Vagina (tissue), 2 donors: Measurements from ENCODE around the gene ASTN1. TPM values are rescaled to one million over a fixed set of nuclear protein-coding genes. Genes with fewer than 3 reads are reported as not detected.

Source experiments
- DNase-seq, 2 donors: peaks; one replicate each; pipeline ENCODE4 v3.0.0-alpha.2; 2017; ENCODE audit errors: extremely low spot score in 2 of 2
- H3K27ac ChIP-seq: fragments of 200-600 bp; sonication (generic); one replicate; pipeline ENCODE4 v1.5.1; 2019
- H3K27me3 ChIP-seq: fragments of 200-600 bp; sonication (generic); one replicate; pipeline ENCODE4 v1.5.1; 2019
- H3K36me3 ChIP-seq, 2 donors: fragments of 200-600 bp; sonication (generic); one replicate each; pipeline ENCODE4 v1.5.1; 2017 to 2019
- H3K4me1 ChIP-seq: fragments of 200-600 bp; sonication (generic); one replicate; pipeline ENCODE4 v1.5.1; 2019
- H3K4me3 ChIP-seq, 2 donors: fragments of 200-600 bp; sonication (generic); 1 replicate in 1 of 2; 2 replicates in 1 of 2; pipeline ENCODE4 v1.5.1; 2016 to 2019
- H3K9me3 ChIP-seq: fragments of 200-600 bp; sonication (generic); one replicate; pipeline ENCODE4 v1.5.1; 2019
- POLR2A ChIP-seq, 2 donors: fragments of 450-650 bp; IDR thresholded peaks; one replicate each; pipeline ENCODE4 v1.6.1; 2017; ENCODE audit warnings: antibody characterized with exemption in 2 of 2, mild to moderate bottlenecking in 2 of 2, moderate library complexity in 2 of 2
- POLR2AphosphoS5 ChIP-seq, 2 donors: sonication (generic); formaldehyde crosslinking; IDR thresholded peaks; one replicate each; pipeline ENCODE4 v1.9.0; 2017; ENCODE audit warnings: antibody characterized with exemption in 2 of 2, mild to moderate bottlenecking in 2 of 2, low read depth in 1 of 2; ENCODE audit not compliant: insufficient read depth in 1 of 2
- intact Hi-C: fragments of 100-400 bp; cut with DNase I; formaldehyde crosslinking; loops from one replicate; pipeline ENCODE4 v1.15.1; 2023
- total RNA-seq: library from RNA; depleted of rRNA; stranded (reverse); fragments of >200 nt; gene quantifications from one replicate; pipeline ENCODE4 v1.2.3, GENCODE V29; 2016
- TF ChIP-seq, protein P1 (sequence below), 3 experiments: fragments of 450-650 bp in 2 of 3; fragments of 200-600 bp in 1 of 3; sonication (generic) in 1 of 3; IDR thresholded peaks; one replicate each; pipeline ENCODE4 v1.5.1; 2017 to 2019; ENCODE audit warnings: antibody characterized with exemption in 3 of 3, mild to moderate bottlenecking in 2 of 3, moderate library complexity in 2 of 3

Gene ASTN1
- total RNA-seq, 1 donor from 2014 or later: 4.2 TPM

GRCh38 chr1:176854758-176855745 is 309.5 kb downstream of the ASTN1 start:
- no peak for TF ChIP-seq POLR2AphosphoS5 (IDR thresholded peaks at IDR 0.05; ENCODE audit: insufficient read depth in 1 of 2, low read depth in 1 of 2)
- TF ChIP-seq, protein P1, sequence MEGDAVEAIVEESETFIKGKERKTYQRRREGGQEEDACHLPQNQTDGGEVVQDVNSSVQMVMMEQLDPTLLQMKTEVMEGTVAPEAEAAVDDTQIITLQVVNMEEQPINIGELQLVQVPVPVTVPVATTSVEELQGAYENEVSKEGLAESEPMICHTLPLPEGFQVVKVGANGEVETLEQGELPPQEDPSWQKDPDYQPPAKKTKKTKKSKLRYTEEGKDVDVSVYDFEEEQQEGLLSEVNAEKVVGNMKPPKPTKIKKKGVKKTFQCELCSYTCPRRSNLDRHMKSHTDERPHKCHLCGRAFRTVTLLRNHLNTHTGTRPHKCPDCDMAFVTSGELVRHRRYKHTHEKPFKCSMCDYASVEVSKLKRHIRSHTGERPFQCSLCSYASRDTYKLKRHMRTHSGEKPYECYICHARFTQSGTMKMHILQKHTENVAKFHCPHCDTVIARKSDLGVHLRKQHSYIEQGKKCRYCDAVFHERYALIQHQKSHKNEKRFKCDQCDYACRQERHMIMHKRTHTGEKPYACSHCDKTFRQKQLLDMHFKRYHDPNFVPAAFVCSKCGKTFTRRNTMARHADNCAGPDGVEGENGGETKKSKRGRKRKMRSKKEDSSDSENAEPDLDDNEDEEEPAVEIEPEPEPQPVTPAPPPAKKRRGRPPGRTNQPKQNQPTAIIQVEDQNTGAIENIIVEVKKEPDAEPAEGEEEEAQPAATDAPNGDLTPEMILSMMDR (IDR thresholded peaks at IDR 0.05): no peak
- H3K27ac ChIP-seq: no peak overlapping the region
- intact Hi-C loops: no loop called here
- H3K4me1 ChIP-seq: no peaks in the 10 kb centered on the region
- H3K4me3 ChIP-seq: no peak overlapping the region
- no peaks in the 10 kb centered on the region for H3K9me3 ChIP-seq
- no peak for DNase-seq
- no peaks in the 10 kb centered on the region for H3K27me3 ChIP-seq
- H3K36me3 ChIP-seq: no peaks in the 10 kb centered on the region

- Histone ChIP-seq H3K27me3 (no peaks in the 10 kb centered on the region), H3K36me3 (no peaks in the 10 kb centered on the region), H3K4me3 (no peak overlapping the region), H3K27ac (no peak overlapping the region), H3K9me3 (no peaks in the 10 kb centered on the region), H3K4me1 (no peaks in the 10 kb centered on the region)
- TF ChIP-seq, protein P1 (IDR thresholded peaks at IDR 0.05): no peak
- no peak for TF ChIP-seq POLR2AphosphoS5 (IDR thresholded peaks at IDR 0.05; ENCODE audit: insufficient read depth in 1 of 2, low read depth in 1 of 2)
- no peak for TF ChIP-seq POLR2A (IDR thresholded peaks at IDR 0.05)
- intact Hi-C loops: no loop called here
- no peak for DNase-seq
Observed at GRCh38 chr1:176854121-176854520, 310.4 kb downstream of the ASTN1 start.

DNA sequence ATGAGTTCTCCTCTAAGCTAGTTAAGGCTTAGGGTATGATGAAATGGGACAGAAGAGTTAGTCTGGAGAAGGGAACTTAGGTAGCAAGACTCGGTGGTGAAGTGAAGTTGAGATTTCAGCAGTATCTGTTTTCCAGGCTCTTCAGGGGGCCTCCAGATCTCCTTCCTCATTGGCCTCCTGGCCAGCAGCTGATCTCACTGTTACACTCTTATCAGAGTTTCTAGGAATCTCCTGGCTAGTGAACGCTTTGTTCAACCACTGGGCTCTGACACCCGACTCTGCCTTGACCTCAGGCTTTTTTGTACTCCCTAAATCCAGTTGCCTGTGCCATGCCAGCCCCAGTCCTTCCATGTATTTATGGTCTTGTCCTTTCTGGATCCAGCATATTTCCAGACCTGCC is 311.0 kb downstream of the ASTN1 start:
- TF ChIP-seq, protein P1 (IDR thresholded peaks at IDR 0.05): no peak
- TF ChIP-seq POLR2A (IDR thresholded peaks at IDR 0.05) (no peak), POLR2AphosphoS5 (IDR thresholded peaks at IDR 0.05; ENCODE audit: insufficient read depth in 1 of 2, low read depth in 1 of 2) (no peak)
- Histone ChIP-seq H3K4me1 (no peaks in the 10 kb centered on the region), H3K27ac (no peak overlapping the region), H3K9me3 (no peaks in the 10 kb centered on the region), H3K4me3 (no peak overlapping the region), H3K27me3 (no peaks in the 10 kb centered on the region), H3K36me3 (no peaks in the 10 kb centered on the region)
- intact Hi-C loops: no loop called here
- no peak for DNase-seq

GRCh38 chr1:176852124-176852523 is 312.4 kb downstream of the ASTN1 start:
- Histone ChIP-seq H3K27me3 (no peaks in the 10 kb centered on the region), H3K36me3 (no peaks in the 10 kb centered on the region), H3K4me1 (no peaks in the 10 kb centered on the region), H3K27ac (no peak overlapping the region), H3K9me3 (no peaks in the 10 kb centered on the region), H3K4me3 (no peak overlapping the region)
- no peak for DNase-seq
- TF ChIP-seq POLR2A (IDR thresholded peaks at IDR 0.05): no peak
- TF ChIP-seq, protein P1 (IDR thresholded peaks at IDR 0.05): no peak
- TF ChIP-seq POLR2AphosphoS5 (IDR thresholded peaks at IDR 0.05; ENCODE audit: insufficient read depth in 1 of 2, low read depth in 1 of 2): no peak
- intact Hi-C loops: no loop called here

DNA sequence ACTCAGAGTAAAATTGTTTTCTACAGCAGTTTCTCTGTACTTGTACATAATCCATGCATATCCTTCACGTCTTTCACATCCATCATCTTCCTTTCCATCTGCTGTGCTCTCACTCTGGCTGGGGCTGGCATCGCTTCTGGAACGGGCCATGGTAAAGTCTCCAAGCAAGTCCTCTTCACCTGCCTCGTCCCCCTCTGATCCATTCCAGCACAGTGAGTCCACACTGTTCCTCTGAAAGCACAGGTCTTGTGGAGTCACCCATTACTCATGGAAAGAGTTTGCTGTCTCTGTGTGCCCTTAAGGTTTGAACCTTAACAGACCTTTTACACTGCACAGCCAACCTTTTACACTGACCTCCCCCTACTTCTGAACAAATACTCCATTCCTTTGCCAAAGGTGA is 313.6 kb downstream of the ASTN1 start:
- H3K27me3 ChIP-seq: no peaks in the 10 kb centered on the region

More for the DNA sequence above, 313.6 kb downstream of the ASTN1 start:
- H3K4me1 ChIP-seq: no peaks in the 10 kb centered on the region
- DNase-seq: no peak
- TF ChIP-seq, protein P1 (IDR thresholded peaks at IDR 0.05): no peak
- no peak for TF ChIP-seq POLR2AphosphoS5 (IDR thresholded peaks at IDR 0.05; ENCODE audit: insufficient read depth in 1 of 2, low read depth in 1 of 2)
- H3K9me3 ChIP-seq: no peaks in the 10 kb centered on the region
- no peaks in the 10 kb centered on the region for H3K36me3 ChIP-seq
- intact Hi-C loops: no loop called here
- H3K27ac ChIP-seq: no peak overlapping the region
- H3K4me3 ChIP-seq: no peak overlapping the region
